ENCODE measurements around the gene ZNF543.

DNA sequence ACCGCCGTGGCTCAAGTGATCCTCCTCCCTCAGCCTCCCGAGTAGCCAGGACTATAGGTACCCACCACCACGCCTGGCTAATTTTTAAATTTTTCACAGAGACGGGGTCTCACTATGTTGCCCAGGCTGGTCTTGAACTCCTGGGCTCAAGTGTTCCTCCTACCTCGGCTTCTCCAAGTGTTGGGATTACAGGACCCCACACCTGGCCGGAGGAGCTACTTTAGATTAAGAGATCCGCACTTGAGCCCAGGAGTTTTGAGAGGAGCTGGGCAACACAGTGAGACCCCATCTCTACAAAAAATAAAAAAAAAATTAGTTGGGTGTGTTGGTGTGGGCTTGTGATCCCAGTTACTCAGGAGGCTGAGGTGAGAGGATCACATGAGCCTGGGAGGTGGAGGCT lies 49.0 kb upstream of the ZNF543 start:
- TF ChIP-seq, protein P1, sequence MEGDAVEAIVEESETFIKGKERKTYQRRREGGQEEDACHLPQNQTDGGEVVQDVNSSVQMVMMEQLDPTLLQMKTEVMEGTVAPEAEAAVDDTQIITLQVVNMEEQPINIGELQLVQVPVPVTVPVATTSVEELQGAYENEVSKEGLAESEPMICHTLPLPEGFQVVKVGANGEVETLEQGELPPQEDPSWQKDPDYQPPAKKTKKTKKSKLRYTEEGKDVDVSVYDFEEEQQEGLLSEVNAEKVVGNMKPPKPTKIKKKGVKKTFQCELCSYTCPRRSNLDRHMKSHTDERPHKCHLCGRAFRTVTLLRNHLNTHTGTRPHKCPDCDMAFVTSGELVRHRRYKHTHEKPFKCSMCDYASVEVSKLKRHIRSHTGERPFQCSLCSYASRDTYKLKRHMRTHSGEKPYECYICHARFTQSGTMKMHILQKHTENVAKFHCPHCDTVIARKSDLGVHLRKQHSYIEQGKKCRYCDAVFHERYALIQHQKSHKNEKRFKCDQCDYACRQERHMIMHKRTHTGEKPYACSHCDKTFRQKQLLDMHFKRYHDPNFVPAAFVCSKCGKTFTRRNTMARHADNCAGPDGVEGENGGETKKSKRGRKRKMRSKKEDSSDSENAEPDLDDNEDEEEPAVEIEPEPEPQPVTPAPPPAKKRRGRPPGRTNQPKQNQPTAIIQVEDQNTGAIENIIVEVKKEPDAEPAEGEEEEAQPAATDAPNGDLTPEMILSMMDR (IDR thresholded peaks at IDR 0.05; ENCODE audit: borderline replicate concordance, extremely low read depth, low read length, poor library complexity, severe bottlenecking) = no peak
- TF ChIP-seq EZH2 (IDR thresholded peaks at IDR 0.05; ENCODE audit: borderline replicate concordance, low read depth, low read length, severe bottlenecking) = no peak

Data from DND-41 (cell line).